Endodermal cell (in vitro differentiated cells): ENCODE results near the gene VIT. TPM values are rescaled to one million over a fixed set of nuclear protein-coding genes. Genes with fewer than 3 reads are reported as not detected.

ENCODE experiments used
- DNase-seq: peaks from one replicate; pipeline ENCODE4 v3.0.0-alpha.2; 2017
- H3K27ac ChIP-seq: 2 replicates; pipeline ENCODE4 v1.5.1; 2013; ENCODE audit warnings: mild to moderate bottlenecking, low read depth, low read length, moderate library complexity
- H3K27me3 ChIP-seq: 2 replicates; pipeline ENCODE4 v1.6.1; 2013; ENCODE audit warnings: mild to moderate bottlenecking, low read length, moderate library complexity; ENCODE audit not compliant: insufficient read depth, control insufficient read depth, poor library complexity, severe bottlenecking
- H3K36me3 ChIP-seq: 2 replicates; pipeline ENCODE4 v1.7.0; 2013; ENCODE audit warnings: mild to moderate bottlenecking, low read length, moderate library complexity; ENCODE audit not compliant: control insufficient read depth, insufficient read depth
- H3K4me1 ChIP-seq: one replicate; pipeline ENCODE4 v1.7.0; 2013; ENCODE audit warnings: low read length; ENCODE audit not compliant: control insufficient read depth, insufficient read depth
- H3K4me3 ChIP-seq: 2 replicates; pipeline ENCODE4 v1.5.1; 2013; ENCODE audit warnings: mild to moderate bottlenecking, low read length, moderate library complexity
- H3K9ac ChIP-seq: 2 replicates; pipeline ENCODE4 v1.6.1; 2013; ENCODE audit warnings: mild to moderate bottlenecking, low read length, moderate library complexity; ENCODE audit not compliant: poor library complexity, severe bottlenecking; ENCODE audit errors: extremely low read depth
- H3K9me3 ChIP-seq: 2 replicates; pipeline ENCODE4 v1.6.1; 2013; ENCODE audit warnings: mild to moderate bottlenecking, low read length, moderate library complexity; ENCODE audit not compliant: control insufficient read depth
- H3K27ac Mint-ChIP-seq: 2 replicates; pipeline ENCODE4 v1.8.0; 2020; ENCODE audit warnings: mixed read lengths
- H3K27me3 Mint-ChIP-seq: 2 replicates; pipeline ENCODE4 v1.8.0; 2021; ENCODE audit warnings: mild to moderate bottlenecking, mixed read lengths; ENCODE audit not compliant: insufficient read depth
- H3K36me3 Mint-ChIP-seq: 2 replicates; pipeline ENCODE4 v1.8.0; 2020; ENCODE audit warnings: low read depth, mixed read lengths
- H3K4me1 Mint-ChIP-seq: 2 replicates; pipeline ENCODE4 v1.8.0; 2020; ENCODE audit warnings: mixed read lengths
- H3K4me3 Mint-ChIP-seq: 2 replicates; pipeline ENCODE4 v1.8.0; 2020; ENCODE audit warnings: mild to moderate bottlenecking, moderate library complexity, mixed read lengths
- H3K9me3 Mint-ChIP-seq: 2 replicates; pipeline ENCODE4 v1.8.0; 2020; ENCODE audit warnings: mild to moderate bottlenecking, mixed read lengths
- CTCF ChIP-seq: fragments of 200-600 bp; sonication (generic); conservative IDR thresholded peaks from 2 replicates; pipeline ENCODE4 v1.5.0; 2021; ENCODE audit warnings: antibody characterized with exemption, mild to moderate bottlenecking
- WGBS, 2 experiments: methylation state at CpG; one replicate each; pipeline versions ENCODE4 v1.1.5 to v1.1.7; 2013; ENCODE audit warnings: missing lambda C conversion rate in 2 of 2, mixed read lengths in 1 of 2; ENCODE audit not compliant: insufficient coverage in 1 of 2, insufficient read length in 1 of 2; 5-methylcytosine and 5-hydroxymethylcytosine counted together
- total RNA-seq, 2 donors: library from RNA; stranded (reverse); fragmentation: NEBNext Ultra II Directional in 1 of 2; extraction: Animal tissue kit (Norgen Biotek cat#: 25700) in 1 of 2; gene quantifications; 2 replicates in 1 of 2; 3 replicates in 1 of 2; pipeline ENCODE4 v1.2.1, GENCODE V29; 2021

The VIT gene
- total RNA-seq, 2 donors from 2014 or later = 0.53 TPM; not detected in 1

GRCh38 chr2:36653967-36654694 lies 42.4 kb upstream of the VIT start:
- peaks cover 14% of the 10 kb centered on the region for H3K4me1 Mint-ChIP-seq
- Histone ChIP-seq H3K36me3 (no peaks in the 10 kb centered on the region), H3K9ac (no peak overlapping the region), H3K4me3 (no peak overlapping the region), H3K27ac (no peak overlapping the region), H3K9me3 (no peaks in the 10 kb centered on the region), H3K27me3 (no peaks in the 10 kb centered on the region), H3K4me1 (no peaks in the 10 kb centered on the region)
- H3K27ac Mint-ChIP-seq = no peak overlapping the region
- H3K36me3 Mint-ChIP-seq = no peaks in the 10 kb centered on the region
- no peak overlapping the region for H3K4me3 Mint-ChIP-seq
- no peaks in the 10 kb centered on the region for H3K9me3 Mint-ChIP-seq
- no peak for TF ChIP-seq CTCF
- H3K27me3 Mint-ChIP-seq = no peaks in the 10 kb centered on the region
- 91 to 96% methylated on average over 2 of the region's 2 CpGs for WGBS, 2 experiments
- DNase-seq = no peak

- no peaks in the 10 kb centered on the region for H3K9me3 Mint-ChIP-seq
- Histone ChIP-seq H3K9me3 (no peaks in the 10 kb centered on the region), H3K4me1 (no peaks in the 10 kb centered on the region), H3K27me3 (no peaks in the 10 kb centered on the region), H3K9ac (no peak overlapping the region), H3K27ac (no peak overlapping the region), H3K36me3 (no peaks in the 10 kb centered on the region), H3K4me3 (no peak overlapping the region)
- H3K27me3 Mint-ChIP-seq = no peaks in the 10 kb centered on the region
- peaks cover 5% of the 10 kb centered on the region for H3K4me1 Mint-ChIP-seq
- 89 to 98% methylated on average over 4 of the region's 4 CpGs for WGBS, 2 experiments
- H3K36me3 Mint-ChIP-seq = no peaks in the 10 kb centered on the region
- no peak for TF ChIP-seq CTCF
- H3K4me3 Mint-ChIP-seq = no peak overlapping the region
- no peak for DNase-seq
- no peak overlapping the region for H3K27ac Mint-ChIP-seq
These were observed 41.1 kb upstream of the VIT start for GRCh38 chr2:36655453-36655852.

GRCh38 chr2:36657703-36658102 lies 38.8 kb upstream of the VIT start:
- no peaks in the 10 kb centered on the region for H3K27me3 Mint-ChIP-seq
- DNase-seq = no peak
- 93% methylated on average over 1 of the region's 1 CpG; no CpG with 5 or more reads in 1 of the 2 experiments for WGBS, 2 experiments
- H3K36me3 Mint-ChIP-seq = no peaks in the 10 kb centered on the region
- H3K9me3 Mint-ChIP-seq = no peaks in the 10 kb centered on the region
- Histone ChIP-seq H3K27me3 (no peaks in the 10 kb centered on the region), H3K4me1 (no peaks in the 10 kb centered on the region), H3K27ac (no peak overlapping the region), H3K4me3 (no peak overlapping the region), H3K9ac (no peak overlapping the region), H3K36me3 (no peaks in the 10 kb centered on the region), H3K9me3 (no peaks in the 10 kb centered on the region)
- TF ChIP-seq CTCF = no peak
- H3K4me1 Mint-ChIP-seq = peaks cover 5% of the 10 kb centered on the region
- H3K4me3 Mint-ChIP-seq = no peak overlapping the region
- H3K27ac Mint-ChIP-seq = no peak overlapping the region
